Thoracic aorta (tissue), 2 donors: ENCODE results near the gene CBFA2T3. TPM values are rescaled to one million over a fixed set of nuclear protein-coding genes. Genes with fewer than 3 reads are reported as not detected.

Source experiments
- ATAC-seq: fragments of 150-250 bp; one replicate; pipeline ENCODE4 v1.8.0; 2017; ENCODE audit warnings: low read depth; ENCODE audit not compliant: insufficient number of reproducible peaks, low FRiP score
- DNase-seq: peaks from one replicate; pipeline ENCODE4 v3.0.0-alpha.2; 2020; ENCODE audit warnings: low spot score
- H3K27ac ChIP-seq, 2 donors: fragments of 200-600 bp; sonication (generic); 1 replicate in 1 of 2; 2 replicates in 1 of 2; pipeline ENCODE4 v1.5.1; 2016; ENCODE audit warnings: mild to moderate bottlenecking in 2 of 2, moderate library complexity in 2 of 2
- H3K27me3 ChIP-seq: fragments of 200-600 bp; sonication (generic); replicated peaks from 2 replicates; pipeline ENCODE4 v1.6.0; 2016; ENCODE audit warnings: mild to moderate bottlenecking; ENCODE audit not compliant: insufficient read depth
- H3K36me3 ChIP-seq: fragments of 200-600 bp; sonication (generic); one replicate; pipeline ENCODE4 v1.5.1; 2016
- H3K4me1 ChIP-seq, 2 donors: fragments of 200-600 bp; sonication (generic); 1 replicate in 1 of 2; 2 replicates in 1 of 2; pipeline versions ENCODE4 v1.5.1 to v1.6.0; 2016; ENCODE audit warnings: low read depth in 2 of 2, mild to moderate bottlenecking in 1 of 2; ENCODE audit not compliant: control insufficient read depth in 1 of 2
- H3K4me3 ChIP-seq: fragments of 200-600 bp; sonication (generic); 2 replicates; pipeline ENCODE4 v1.5.1; 2016; ENCODE audit warnings: mild to moderate bottlenecking
- H3K9me3 ChIP-seq: fragments of 200-600 bp; sonication (generic); 2 replicates; pipeline ENCODE4 v1.5.1; 2016
- total RNA-seq, 2 donors: library from RNA; depleted of rRNA; stranded (reverse); fragments of >200 nt; gene quantifications; one replicate each; pipeline versions ENCODE4 v1.1.0 to v1.2.3, GENCODE V29; 2016
- TF ChIP-seq, protein P1 (sequence below): fragments of 200-600 bp; sonication (generic); IDR thresholded peaks from one replicate; pipeline ENCODE4 v1.5.1; 2019; ENCODE audit warnings: antibody characterized with exemption

CBFA2T3 gene
- total RNA-seq, 2 donors from 2014 or later, result 3.9 to 6.6 TPM

DNA sequence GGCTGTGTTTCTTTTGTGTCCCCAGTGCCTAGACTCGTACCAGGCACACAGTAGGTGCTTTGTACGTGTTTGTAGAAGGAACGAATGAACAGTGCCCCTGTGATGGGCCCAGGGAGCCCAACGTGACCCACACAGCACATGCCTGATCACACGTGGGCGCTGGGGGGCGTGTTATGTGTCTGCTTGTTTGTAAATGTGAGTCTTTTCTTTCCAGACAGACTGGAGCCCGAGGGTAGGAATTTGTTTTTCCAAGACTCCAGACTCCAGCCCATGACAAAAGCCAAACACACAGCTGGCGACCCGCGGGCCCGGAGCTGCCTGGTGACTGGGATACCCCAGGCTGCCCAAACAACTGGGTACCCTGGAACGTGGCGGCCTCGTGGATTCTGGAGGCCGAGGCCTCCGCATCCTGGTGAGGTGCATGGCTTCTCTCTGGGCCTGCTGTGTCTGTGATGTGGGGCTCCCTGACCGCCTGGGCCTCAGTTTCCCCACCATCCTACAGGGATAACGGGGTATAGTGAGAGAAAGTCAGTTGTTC, 14.9 kb upstream of the CBFA2T3 start:
- DNase-seq (no peak), ATAC-seq (no peak)
- Histone ChIP-seq H3K36me3 (no peaks in the 10 kb centered on the region), H3K27me3 (no peaks in the 10 kb centered on the region), H3K27ac (no peak overlapping the region), H3K4me3 (no peak overlapping the region), H3K9me3 (no peaks in the 10 kb centered on the region), H3K4me1 (no peaks in the 10 kb centered on the region)
- TF ChIP-seq, protein P1, sequence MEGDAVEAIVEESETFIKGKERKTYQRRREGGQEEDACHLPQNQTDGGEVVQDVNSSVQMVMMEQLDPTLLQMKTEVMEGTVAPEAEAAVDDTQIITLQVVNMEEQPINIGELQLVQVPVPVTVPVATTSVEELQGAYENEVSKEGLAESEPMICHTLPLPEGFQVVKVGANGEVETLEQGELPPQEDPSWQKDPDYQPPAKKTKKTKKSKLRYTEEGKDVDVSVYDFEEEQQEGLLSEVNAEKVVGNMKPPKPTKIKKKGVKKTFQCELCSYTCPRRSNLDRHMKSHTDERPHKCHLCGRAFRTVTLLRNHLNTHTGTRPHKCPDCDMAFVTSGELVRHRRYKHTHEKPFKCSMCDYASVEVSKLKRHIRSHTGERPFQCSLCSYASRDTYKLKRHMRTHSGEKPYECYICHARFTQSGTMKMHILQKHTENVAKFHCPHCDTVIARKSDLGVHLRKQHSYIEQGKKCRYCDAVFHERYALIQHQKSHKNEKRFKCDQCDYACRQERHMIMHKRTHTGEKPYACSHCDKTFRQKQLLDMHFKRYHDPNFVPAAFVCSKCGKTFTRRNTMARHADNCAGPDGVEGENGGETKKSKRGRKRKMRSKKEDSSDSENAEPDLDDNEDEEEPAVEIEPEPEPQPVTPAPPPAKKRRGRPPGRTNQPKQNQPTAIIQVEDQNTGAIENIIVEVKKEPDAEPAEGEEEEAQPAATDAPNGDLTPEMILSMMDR, result no peak

DNA sequence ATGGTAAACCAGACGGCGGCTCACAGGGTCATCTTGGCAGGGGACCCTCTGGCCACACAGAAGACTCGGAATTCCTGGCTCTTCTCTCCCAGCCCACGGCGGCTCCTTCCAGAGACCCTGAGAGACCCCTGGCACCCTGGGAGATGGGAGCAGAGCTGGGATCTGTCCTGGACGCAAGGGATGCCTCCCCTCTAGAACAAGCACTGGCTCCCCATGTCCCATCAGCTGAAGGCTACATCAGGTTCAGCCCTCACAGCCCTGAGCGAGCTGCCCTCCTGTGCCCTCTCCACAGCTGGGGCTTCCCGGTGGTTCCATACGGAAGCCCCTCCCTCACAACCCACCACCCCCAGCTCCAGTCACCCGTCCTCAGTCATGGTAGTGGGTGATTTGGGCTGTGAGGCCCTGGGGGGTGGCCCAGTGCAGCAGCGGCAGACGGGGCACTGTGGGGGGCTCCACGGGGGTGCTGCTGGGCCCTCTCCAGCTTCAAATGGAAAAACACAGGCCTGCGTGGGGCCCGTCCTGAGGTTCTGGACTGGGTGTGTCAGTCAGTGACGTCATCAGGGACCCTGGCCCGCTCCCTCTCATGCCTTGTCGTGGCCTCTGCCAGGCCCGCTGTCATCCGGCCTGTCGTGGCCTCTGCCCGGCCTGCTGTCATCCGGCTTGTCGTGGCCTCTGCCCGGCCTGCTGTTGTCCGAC, 13.0 kb upstream of the CBFA2T3 start:
- no peaks in the 10 kb centered on the region for H3K9me3 ChIP-seq
- no peak overlapping the region for H3K27ac ChIP-seq
- DNase-seq (no peak), ATAC-seq (no peak)
- no peaks in the 10 kb centered on the region for H3K27me3 ChIP-seq
- H3K36me3 ChIP-seq, result no peaks in the 10 kb centered on the region
- no peaks in the 10 kb centered on the region for H3K4me1 ChIP-seq
- TF ChIP-seq, protein P1, result no peak
- no peak overlapping the region for H3K4me3 ChIP-seq

DNA sequence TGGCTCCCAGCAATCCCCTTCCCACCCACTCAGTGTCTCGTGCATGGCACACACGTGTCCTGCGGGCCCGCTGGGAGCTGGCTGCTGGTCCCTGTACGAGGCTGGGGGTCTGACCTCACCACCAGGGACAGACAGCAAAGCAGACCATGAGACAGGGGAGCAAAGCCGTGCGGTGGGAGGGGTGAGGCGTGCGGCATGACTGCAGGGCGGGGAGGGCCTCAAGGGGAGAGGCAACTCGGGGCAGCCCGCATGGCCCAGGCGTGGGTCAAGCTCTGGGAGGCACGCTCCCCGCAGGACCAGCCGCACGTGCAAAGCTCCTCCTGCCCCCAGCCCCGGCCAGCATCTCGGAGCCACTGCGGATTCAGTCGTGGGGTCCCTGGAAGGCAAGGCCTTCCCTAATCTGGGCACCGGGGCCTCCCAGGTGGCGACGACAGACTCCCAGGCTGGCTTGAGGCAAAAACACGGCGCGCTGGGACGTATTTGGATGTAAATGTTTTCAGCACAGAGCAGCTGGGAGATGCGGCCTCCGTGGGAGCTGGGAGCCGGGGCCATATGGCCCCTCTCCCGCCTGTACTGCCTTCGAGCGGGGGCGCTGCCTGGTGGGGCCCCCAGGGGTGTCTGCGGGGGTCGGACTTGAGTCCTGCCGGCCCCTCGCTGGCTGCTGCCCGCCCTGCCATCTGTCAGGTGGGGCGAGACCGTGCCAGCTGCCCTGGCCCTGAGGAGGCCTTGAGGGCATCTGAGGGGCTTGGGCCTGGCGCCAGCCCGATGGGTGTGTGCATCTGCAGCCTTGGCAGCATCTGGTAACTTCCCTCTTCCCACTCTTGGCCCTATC, 12.2 kb upstream of the CBFA2T3 start:
- ATAC-seq (no peak), DNase-seq (no peak)
- Histone ChIP-seq H3K27me3 (no peaks in the 10 kb centered on the region), H3K4me1 (no peaks in the 10 kb centered on the region), H3K27ac (no peak overlapping the region), H3K36me3 (no peaks in the 10 kb centered on the region), H3K4me3 (no peak overlapping the region), H3K9me3 (no peaks in the 10 kb centered on the region)
- TF ChIP-seq, protein P1, result no peak

DNA sequence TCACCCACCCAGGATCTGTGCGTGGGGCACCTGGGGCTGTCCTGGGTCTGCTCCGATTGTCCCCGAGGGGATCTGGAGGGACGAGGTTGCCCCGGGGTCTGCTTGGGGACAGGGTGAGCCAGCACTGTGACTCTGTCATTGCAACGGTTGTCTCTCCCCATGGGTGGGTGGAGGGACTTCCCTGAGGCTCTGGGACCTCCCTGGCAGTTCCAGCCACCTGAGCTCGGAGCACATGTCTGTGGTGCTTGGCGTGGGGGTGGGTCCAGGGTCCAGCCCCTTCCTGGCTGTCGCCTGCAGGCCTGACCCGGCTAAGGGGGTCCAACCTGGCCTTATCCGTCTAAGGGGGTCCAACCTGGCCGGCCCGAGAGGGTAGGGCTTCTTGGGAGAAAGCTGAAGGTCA, 8.5 kb upstream of the CBFA2T3 start:
- H3K36me3 ChIP-seq, result no peaks in the 10 kb centered on the region
- no peak for DNase-seq
- H3K9me3 ChIP-seq, result no peaks in the 10 kb centered on the region
- H3K27me3 ChIP-seq, result no peaks in the 10 kb centered on the region
- no peak overlapping the region for H3K27ac ChIP-seq
- no peak overlapping the region for H3K4me3 ChIP-seq
- TF ChIP-seq, protein P1, result no peak
- no peak for ATAC-seq
- no peaks in the 10 kb centered on the region for H3K4me1 ChIP-seq
